Thoracic aorta (tissue), 2 donors: ENCODE measurements around the gene PPDPF. TPM values are rescaled to one million over a fixed set of nuclear protein-coding genes. Genes with fewer than 3 reads are reported as not detected.

Experiments used
- ATAC-seq: fragments of 150-250 bp; one replicate; pipeline ENCODE4 v1.8.0; 2017; ENCODE audit warnings: low read depth; ENCODE audit not compliant: insufficient number of reproducible peaks, low FRiP score
- DNase-seq: peaks from one replicate; pipeline ENCODE4 v3.0.0-alpha.2; 2020; ENCODE audit warnings: low spot score
- H3K27ac ChIP-seq, 2 donors: fragments of 200-600 bp; sonication (generic); 1 replicate in 1 of 2; 2 replicates in 1 of 2; pipeline ENCODE4 v1.5.1; 2016; ENCODE audit warnings: mild to moderate bottlenecking in 2 of 2, moderate library complexity in 2 of 2
- H3K27me3 ChIP-seq: fragments of 200-600 bp; sonication (generic); replicated peaks from 2 replicates; pipeline ENCODE4 v1.6.0; 2016; ENCODE audit warnings: mild to moderate bottlenecking; ENCODE audit not compliant: insufficient read depth
- H3K36me3 ChIP-seq: fragments of 200-600 bp; sonication (generic); one replicate; pipeline ENCODE4 v1.5.1; 2016
- H3K4me1 ChIP-seq, 2 donors: fragments of 200-600 bp; sonication (generic); 1 replicate in 1 of 2; 2 replicates in 1 of 2; pipeline versions ENCODE4 v1.5.1 to v1.6.0; 2016; ENCODE audit warnings: low read depth in 2 of 2, mild to moderate bottlenecking in 1 of 2; ENCODE audit not compliant: control insufficient read depth in 1 of 2
- H3K4me3 ChIP-seq: fragments of 200-600 bp; sonication (generic); 2 replicates; pipeline ENCODE4 v1.5.1; 2016; ENCODE audit warnings: mild to moderate bottlenecking
- H3K9me3 ChIP-seq: fragments of 200-600 bp; sonication (generic); 2 replicates; pipeline ENCODE4 v1.5.1; 2016
- CTCF ChIP-seq: fragments of 200-600 bp; sonication (generic); IDR thresholded peaks from one replicate; pipeline ENCODE4 v1.5.1; 2019; ENCODE audit warnings: antibody characterized with exemption
- total RNA-seq, 2 donors: library from RNA; depleted of rRNA; stranded (reverse); fragments of >200 nt; gene quantifications; one replicate each; pipeline versions ENCODE4 v1.1.0 to v1.2.3, GENCODE V29; 2016

The PPDPF gene
- total RNA-seq, 2 donors from 2014 or later = 105 to 197 TPM

- Histone ChIP-seq H3K4me1 (peaks cover 12 to 29% of the 10 kb centered on the region in 2 donors), H3K9me3 (no peaks in the 10 kb centered on the region), H3K27me3 (no peaks in the 10 kb centered on the region), H3K27ac (peak overlapping the region; percentile 78 to 79), H3K36me3 (peaks cover 7% of the 10 kb centered on the region), H3K4me3 (peak overlapping the region; percentile 96)
- ATAC-seq = peak; percentile 30
- DNase-seq = no peak
- no peak for TF ChIP-seq CTCF
These were observed 503 bp downstream of the PPDPF start for GRCh38 chr20:63520934-63521601.

DNA sequence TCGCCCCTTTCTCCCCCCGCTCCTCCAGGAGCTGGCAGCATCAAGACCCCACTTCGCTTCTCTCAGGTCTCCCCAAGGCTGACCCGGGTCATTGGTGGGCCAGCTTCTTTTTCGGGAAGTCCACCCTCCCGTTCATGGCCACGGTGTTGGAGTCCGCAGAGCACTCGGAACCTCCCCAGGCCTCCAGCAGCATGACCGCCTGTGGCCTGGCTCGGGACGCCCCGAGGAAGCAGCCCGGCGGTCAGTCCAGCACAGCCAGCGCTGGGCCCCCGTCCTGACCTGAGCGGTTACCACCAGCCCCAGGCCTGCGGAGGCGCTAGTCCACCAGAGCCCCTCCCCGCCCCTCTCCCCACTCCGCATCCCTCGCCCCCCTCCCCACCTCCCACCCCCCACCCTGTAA is 1.0 kb downstream of the PPDPF start:
- H3K9me3 ChIP-seq = no peaks in the 10 kb centered on the region
- H3K27ac ChIP-seq = no peak overlapping the region
- H3K27me3 ChIP-seq = no peaks in the 10 kb centered on the region
- H3K36me3 ChIP-seq = peaks cover 7% of the 10 kb centered on the region
- DNase-seq (no peak), ATAC-seq (no peak)
- no peak for TF ChIP-seq CTCF
- H3K4me3 ChIP-seq = peak overlapping the region; percentile 96
- H3K4me1 ChIP-seq = peaks cover 12 to 29% of the 10 kb centered on the region in 2 donors

DNA sequence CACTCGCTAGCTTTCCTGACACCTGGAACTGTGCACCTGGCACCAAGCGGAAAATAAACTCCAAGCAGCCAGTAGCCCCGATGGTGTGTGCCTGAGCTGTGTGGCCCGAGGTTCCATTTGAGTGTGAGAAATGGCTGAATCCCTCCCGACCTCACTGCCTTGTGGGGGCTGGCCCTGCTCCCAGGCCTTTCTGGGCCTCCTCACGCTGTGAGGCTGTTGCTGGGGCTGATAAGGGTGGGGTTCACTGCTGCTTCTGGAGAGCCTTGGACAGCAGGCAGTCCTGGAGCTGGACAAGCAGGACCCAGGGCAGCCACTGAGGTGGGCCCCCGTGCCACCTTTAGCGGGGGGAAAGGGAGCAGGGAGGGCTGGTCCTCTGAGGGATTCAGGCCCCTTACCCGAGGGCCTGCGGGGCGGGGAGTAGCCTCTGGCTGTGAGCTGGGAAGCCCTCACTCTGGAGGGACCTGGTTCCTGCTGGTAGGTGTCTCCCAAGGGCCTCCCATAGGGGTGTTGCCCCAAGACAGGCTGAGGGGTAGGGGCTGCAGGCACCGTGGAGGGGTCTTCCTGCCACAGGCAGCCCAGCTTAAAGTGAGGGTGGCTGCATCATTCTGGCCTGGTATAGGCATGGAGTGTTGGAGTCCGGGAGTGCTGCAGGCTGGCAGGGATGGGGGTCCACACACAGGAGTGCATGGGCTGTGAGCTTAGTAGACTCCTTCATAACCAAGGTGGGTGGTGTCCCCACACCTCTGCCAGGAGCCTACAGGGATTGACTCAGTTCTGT is 1.7 kb downstream of the PPDPF start:
- peaks cover 12 to 29% of the 10 kb centered on the region in 2 donors for H3K4me1 ChIP-seq
- ATAC-seq (no peak), DNase-seq (no peak)
- no peaks in the 10 kb centered on the region for H3K9me3 ChIP-seq
- H3K27me3 ChIP-seq = no peaks in the 10 kb centered on the region
- no peak overlapping the region for H3K27ac ChIP-seq
- TF ChIP-seq CTCF = no peak
- H3K4me3 ChIP-seq = no peak overlapping the region
- peaks cover 7% of the 10 kb centered on the region for H3K36me3 ChIP-seq

- Histone ChIP-seq H3K27ac (no peak overlapping the region), H3K4me1 (peaks cover 12 to 29% of the 10 kb centered on the region in 2 donors), H3K36me3 (peaks cover 7% of the 10 kb centered on the region), H3K27me3 (no peaks in the 10 kb centered on the region), H3K4me3 (no peak overlapping the region), H3K9me3 (no peaks in the 10 kb centered on the region)
- ATAC-seq (no peak), DNase-seq (no peak)
- TF ChIP-seq CTCF = no peak
These were observed 2.5 kb downstream of the PPDPF start for GRCh38 chr20:63522981-63523611.

GRCh38 chr20:63525185-63525584 is 4.6 kb downstream of the PPDPF start:
- no peak for ATAC-seq
- H3K36me3 ChIP-seq = peaks cover 7% of the 10 kb centered on the region
- H3K4me3 ChIP-seq = no peak overlapping the region
- peaks cover 12 to 20% of the 10 kb centered on the region in 2 donors for H3K4me1 ChIP-seq
- no peak for DNase-seq
- no peaks in the 10 kb centered on the region for H3K27me3 ChIP-seq
- no peak overlapping the region for H3K27ac ChIP-seq
- no peaks in the 10 kb centered on the region for H3K9me3 ChIP-seq
- TF ChIP-seq CTCF = no peak
